ENCODE results near the gene TMEM263.

GRCh38 chr12:106980944-106981343 lies 25.2 kb downstream of the TMEM263 start:
- TF ChIP-seq POLR2A (IDR thresholded peaks at IDR 0.05) (no peak), EP300 (IDR thresholded peaks at IDR 0.05) (no peak), CTCF (IDR thresholded peaks at IDR 0.05) (no peak)

All from tibial nerve (tissue), 4 donors.